Skeletal muscle satellite cell (primary cell): Measurements from ENCODE around the gene GFOD2.

Experiments
- H3K27me3 ChIP-seq: 2 replicates; pipeline ENCODE4 v1.7.0; 2013; ENCODE audit warnings: low read length; ENCODE audit not compliant: control insufficient read depth, insufficient read depth
- H3K36me3 ChIP-seq: 2 replicates; pipeline ENCODE4 v1.7.0; 2013; ENCODE audit warnings: mild to moderate bottlenecking, control low read depth, low read length; ENCODE audit not compliant: insufficient read depth
- H3K4me1 ChIP-seq: 2 replicates; pipeline ENCODE4 v1.7.0; 2013; ENCODE audit warnings: low read length; ENCODE audit not compliant: control insufficient read depth, insufficient read depth
- H3K4me2 ChIP-seq: 2 replicates; pipeline ENCODE4 v1.7.0; 2013; ENCODE audit warnings: mild to moderate bottlenecking, low read length
- H3K4me3 ChIP-seq: 2 replicates; pipeline ENCODE4 v1.7.0; 2013; ENCODE audit warnings: low read length
- H3K9ac ChIP-seq: 2 replicates; pipeline ENCODE4 v1.7.0; 2013; ENCODE audit warnings: mild to moderate bottlenecking, low read depth, low read length, moderate library complexity
- H3K9me3 ChIP-seq: replicated peaks from 2 replicates; pipeline ENCODE4 v1.7.0; 2013; ENCODE audit warnings: mild to moderate bottlenecking, control low read depth, low read length

The GFOD2 gene

GRCh38 chr16:67653789-67654402, 65.2 kb downstream of the GFOD2 start:
- H3K4me1 ChIP-seq: peaks cover 19% of the 10 kb centered on the region
- peaks cover 47% of the 10 kb centered on the region for H3K27me3 ChIP-seq
- no peaks in the 10 kb centered on the region for H3K9me3 ChIP-seq
- H3K9ac ChIP-seq: no peak overlapping the region
- H3K4me3 ChIP-seq: peak overlapping the region; percentile 69
- peaks cover 10% of the 10 kb centered on the region for H3K36me3 ChIP-seq
- H3K4me2 ChIP-seq: peak overlapping the region; percentile 99

DNA sequence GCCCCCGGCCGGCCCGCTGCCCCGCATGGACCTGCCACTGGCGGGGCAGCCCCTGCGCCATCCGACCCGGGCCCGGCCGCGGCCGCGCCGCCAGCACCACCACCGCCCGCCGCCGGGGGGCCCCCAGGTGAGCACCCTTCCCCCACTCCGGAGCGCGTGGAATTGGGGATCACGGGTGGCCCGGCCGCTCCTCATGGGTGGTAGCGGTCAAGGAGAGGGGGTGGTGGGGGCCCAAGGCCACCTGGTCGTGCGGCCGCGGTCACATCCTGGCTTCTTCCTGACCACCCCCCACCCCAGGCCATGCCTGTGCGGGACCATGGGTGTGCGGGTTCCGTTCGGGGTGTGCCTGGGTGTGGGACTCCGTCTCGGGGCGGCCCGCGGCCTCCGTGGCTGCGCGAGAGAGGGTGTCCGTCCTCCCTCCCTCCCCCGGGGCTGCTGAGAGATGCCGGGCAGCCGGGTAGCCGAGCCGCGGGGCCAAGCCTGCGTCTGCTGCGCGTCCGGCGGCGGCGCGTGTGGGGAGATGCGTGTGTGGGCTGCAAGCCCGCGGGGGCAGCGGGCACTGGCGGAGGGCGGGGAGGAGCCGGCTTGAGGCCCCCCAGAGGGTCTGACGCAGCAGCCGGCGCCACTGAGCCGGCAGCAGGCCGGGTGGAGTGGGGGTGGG, 65.9 kb downstream of the GFOD2 start:
- peaks cover 17% of the 10 kb centered on the region for H3K4me1 ChIP-seq
- no peaks in the 10 kb centered on the region for H3K9me3 ChIP-seq
- no peak overlapping the region for H3K9ac ChIP-seq
- peak overlapping the region; percentile 99 for H3K4me2 ChIP-seq
- H3K36me3 ChIP-seq: peaks cover 10% of the 10 kb centered on the region
- peak overlapping the region; percentile 69 for H3K4me3 ChIP-seq
- H3K27me3 ChIP-seq: peaks cover 53% of the 10 kb centered on the region

- Histone ChIP-seq H3K27me3 (peaks cover 59% of the 10 kb centered on the region), H3K9ac (no peak overlapping the region), H3K9me3 (no peaks in the 10 kb centered on the region), H3K4me1 (peaks cover 17% of the 10 kb centered on the region), H3K36me3 (peaks cover 8% of the 10 kb centered on the region), H3K4me3 (peak overlapping the region; percentile 69), H3K4me2 (peak overlapping the region; percentile 99)
Measured at GRCh38 chr16:67652578-67653127, 66.5 kb downstream of the GFOD2 start.

DNA sequence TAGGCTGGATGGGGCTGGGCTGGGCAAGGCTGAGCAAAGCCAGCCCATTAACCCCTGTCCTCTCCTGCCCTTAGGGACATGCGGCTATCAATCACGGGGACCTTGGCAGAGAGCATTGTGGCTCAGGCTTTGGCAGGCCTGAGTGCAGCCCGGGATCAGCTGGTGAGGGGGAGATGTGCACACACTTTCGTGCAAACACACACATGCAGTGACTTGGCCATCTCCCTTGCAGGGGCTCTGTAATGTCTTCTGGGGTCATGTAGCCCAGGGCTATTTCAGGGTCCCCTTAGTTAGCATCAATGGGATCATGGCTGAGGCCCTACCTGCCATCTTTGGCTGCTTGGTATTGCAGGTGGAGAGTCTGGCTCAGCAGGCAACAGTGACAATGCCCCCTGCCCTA, 67.3 kb downstream of the GFOD2 start:
- Histone ChIP-seq H3K9me3 (no peaks in the 10 kb centered on the region), H3K4me3 (no peak overlapping the region), H3K27me3 (peaks cover 66% of the 10 kb centered on the region), H3K4me2 (no peak overlapping the region), H3K36me3 (peaks cover under 1% of the 10 kb centered on the region), H3K9ac (no peak overlapping the region), H3K4me1 (peaks cover 17% of the 10 kb centered on the region)

- peaks cover 73% of the 10 kb centered on the region for H3K27me3 ChIP-seq
- H3K4me3 ChIP-seq: no peak overlapping the region
- no peak overlapping the region for H3K4me2 ChIP-seq
- H3K9ac ChIP-seq: no peak overlapping the region
- H3K9me3 ChIP-seq: no peaks in the 10 kb centered on the region
- H3K4me1 ChIP-seq: peaks cover 17% of the 10 kb centered on the region
- H3K36me3 ChIP-seq: no peaks in the 10 kb centered on the region
Measured at GRCh38 chr16:67651039-67651438, 68.1 kb downstream of the GFOD2 start.

DNA sequence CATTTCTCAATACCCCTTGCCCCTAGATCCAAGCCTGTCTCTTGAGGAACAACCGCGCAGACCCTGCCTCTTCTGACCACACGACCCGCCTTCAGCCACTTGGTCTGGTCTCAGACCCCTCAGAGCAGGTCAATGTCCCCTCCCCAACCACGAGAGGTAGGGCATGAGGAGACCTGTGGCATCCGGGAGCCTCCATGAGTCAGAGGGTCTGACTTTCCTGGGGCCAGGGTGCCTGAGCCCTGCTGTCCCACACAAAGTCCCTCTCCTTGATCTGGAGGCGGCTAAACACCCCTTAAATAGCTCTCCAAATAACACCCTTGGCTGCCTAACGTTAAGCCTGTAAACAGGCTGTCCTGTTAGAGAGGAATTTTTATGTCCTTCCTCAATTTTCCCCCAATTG, 69.1 kb downstream of the GFOD2 start:
- Histone ChIP-seq H3K36me3 (no peaks in the 10 kb centered on the region), H3K4me2 (peak overlapping the region; percentile 37), H3K4me3 (peak overlapping the region; percentile 19), H3K9me3 (no peaks in the 10 kb centered on the region), H3K9ac (no peak overlapping the region), H3K4me1 (peaks cover 17% of the 10 kb centered on the region), H3K27me3 (peaks cover 79% of the 10 kb centered on the region)

DNA sequence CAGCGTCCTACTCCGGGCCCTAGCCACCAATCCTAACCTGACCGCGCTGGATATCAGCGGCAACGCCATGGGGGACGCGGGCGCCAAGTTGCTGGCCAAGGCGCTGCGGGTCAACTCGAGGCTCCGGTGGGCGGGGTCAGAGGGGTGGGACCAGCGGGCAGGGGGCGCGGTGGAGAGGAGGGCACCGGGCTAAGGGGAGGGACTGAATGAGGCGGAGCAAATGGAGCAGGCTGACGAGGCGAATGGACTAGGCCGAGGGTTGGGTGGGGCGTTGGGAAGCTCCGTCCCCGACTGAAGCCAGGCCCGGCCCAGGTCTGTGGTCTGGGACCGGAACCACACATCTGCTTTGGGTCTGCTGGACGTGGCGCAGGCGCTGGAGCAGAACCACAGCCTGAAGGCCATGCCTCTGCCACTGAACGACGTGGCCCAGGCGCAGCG, 69.6 kb downstream of the GFOD2 start:
- peaks cover 78% of the 10 kb centered on the region for H3K27me3 ChIP-seq
- peaks cover 17% of the 10 kb centered on the region for H3K4me1 ChIP-seq
- H3K4me2 ChIP-seq: peak overlapping the region; percentile 37
- H3K4me3 ChIP-seq: peak overlapping the region; percentile 19
- H3K9ac ChIP-seq: no peak overlapping the region
- H3K36me3 ChIP-seq: no peaks in the 10 kb centered on the region
- H3K9me3 ChIP-seq: no peaks in the 10 kb centered on the region

- Histone ChIP-seq H3K9ac (no peak overlapping the region), H3K4me3 (no peak overlapping the region), H3K27me3 (peaks cover 77% of the 10 kb centered on the region), H3K36me3 (no peaks in the 10 kb centered on the region), H3K4me1 (peaks cover 17% of the 10 kb centered on the region), H3K9me3 (no peaks in the 10 kb centered on the region), H3K4me2 (no peak overlapping the region)
Measured at GRCh38 chr16:67648764-67649407, 70.2 kb downstream of the GFOD2 start.

- no peak overlapping the region for H3K4me3 ChIP-seq
- H3K36me3 ChIP-seq: no peaks in the 10 kb centered on the region
- no peak overlapping the region for H3K4me2 ChIP-seq
- H3K9me3 ChIP-seq: no peaks in the 10 kb centered on the region
- peaks cover 74% of the 10 kb centered on the region for H3K27me3 ChIP-seq
- H3K9ac ChIP-seq: no peak overlapping the region
- H3K4me1 ChIP-seq: peaks cover 11% of the 10 kb centered on the region
Measured at GRCh38 chr16:67648088-67648763, 70.9 kb downstream of the GFOD2 start.

GRCh38 chr16:67647681-67648080, 71.4 kb downstream of the GFOD2 start:
- Histone ChIP-seq H3K9me3 (no peaks in the 10 kb centered on the region), H3K36me3 (no peaks in the 10 kb centered on the region), H3K4me3 (no peak overlapping the region), H3K9ac (no peak overlapping the region), H3K4me1 (peaks cover 7% of the 10 kb centered on the region), H3K27me3 (peaks cover 74% of the 10 kb centered on the region), H3K4me2 (no peak overlapping the region)

GRCh38 chr16:67647111-67647651, 71.9 kb downstream of the GFOD2 start:
- Histone ChIP-seq H3K4me1 (peaks cover 7% of the 10 kb centered on the region), H3K27me3 (peaks cover 70% of the 10 kb centered on the region), H3K9me3 (no peaks in the 10 kb centered on the region), H3K4me2 (no peak overlapping the region), H3K9ac (no peak overlapping the region), H3K4me3 (no peak overlapping the region), H3K36me3 (no peaks in the 10 kb centered on the region)
